Loucy (cell line): ENCODE measurements around the gene DIP2B.

Source experiments
- CTCF ChIP-seq: fragments of 200-600 bp; sonication (generic); conservative IDR thresholded peaks from 2 replicates; pipeline ENCODE4 v1.5.1; 2014; ENCODE audit warnings: mild to moderate bottlenecking, antibody characterized with exemption, low read length
- EZH2phosphoT487 ChIP-seq: fragments of 200-600 bp; IDR thresholded peaks from 2 replicates; pipeline ENCODE4 v1.6.1; 2018; ENCODE audit warnings: antibody characterized with exemption, mild to moderate bottlenecking, moderate library complexity, borderline replicate concordance

- TF ChIP-seq EZH2phosphoT487 (no peak), CTCF (no peak)
Measured at GRCh38 chr12:50617657-50618056, 112.9 kb downstream of the DIP2B start.
